B cell (primary cell): ENCODE measurements around the gene GALR1.

Source experiments
- EZH2 ChIP-seq: IDR thresholded peaks from 2 replicates; pipeline ENCODE4 v1.6.1; 2012; ENCODE audit warnings: borderline replicate concordance, low read depth, mild to moderate bottlenecking, moderate library complexity, low read length; ENCODE audit not compliant: insufficient read depth, poor library complexity, severe bottlenecking
- TF ChIP-seq, protein P1 (sequence below): fragments of 200-600 bp; IDR thresholded peaks from one replicate; pipeline ENCODE4 v1.8.0; 2022; ENCODE audit warnings: antibody characterized with exemption, mild to moderate bottlenecking

DNA sequence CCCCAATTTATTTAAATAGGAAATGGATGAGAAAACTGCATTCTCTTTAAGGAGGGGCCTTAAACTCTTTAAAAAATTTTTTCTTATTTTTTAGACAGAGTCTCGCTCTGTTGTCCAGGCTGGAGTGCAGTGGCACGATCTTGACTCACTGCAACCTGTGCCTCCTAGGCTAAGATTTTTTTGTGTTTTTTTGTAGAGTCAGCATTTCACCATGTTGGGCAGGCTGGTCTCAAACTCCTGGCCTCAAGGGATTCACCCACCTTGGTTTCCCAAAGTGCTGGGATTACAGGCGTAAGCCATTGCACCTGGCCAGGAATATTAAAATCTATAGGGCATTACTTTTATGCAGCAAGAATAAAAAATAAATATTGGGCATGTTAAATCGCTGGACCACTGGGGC is 56.0 kb downstream of the GALR1 start:
- TF ChIP-seq, protein P1, sequence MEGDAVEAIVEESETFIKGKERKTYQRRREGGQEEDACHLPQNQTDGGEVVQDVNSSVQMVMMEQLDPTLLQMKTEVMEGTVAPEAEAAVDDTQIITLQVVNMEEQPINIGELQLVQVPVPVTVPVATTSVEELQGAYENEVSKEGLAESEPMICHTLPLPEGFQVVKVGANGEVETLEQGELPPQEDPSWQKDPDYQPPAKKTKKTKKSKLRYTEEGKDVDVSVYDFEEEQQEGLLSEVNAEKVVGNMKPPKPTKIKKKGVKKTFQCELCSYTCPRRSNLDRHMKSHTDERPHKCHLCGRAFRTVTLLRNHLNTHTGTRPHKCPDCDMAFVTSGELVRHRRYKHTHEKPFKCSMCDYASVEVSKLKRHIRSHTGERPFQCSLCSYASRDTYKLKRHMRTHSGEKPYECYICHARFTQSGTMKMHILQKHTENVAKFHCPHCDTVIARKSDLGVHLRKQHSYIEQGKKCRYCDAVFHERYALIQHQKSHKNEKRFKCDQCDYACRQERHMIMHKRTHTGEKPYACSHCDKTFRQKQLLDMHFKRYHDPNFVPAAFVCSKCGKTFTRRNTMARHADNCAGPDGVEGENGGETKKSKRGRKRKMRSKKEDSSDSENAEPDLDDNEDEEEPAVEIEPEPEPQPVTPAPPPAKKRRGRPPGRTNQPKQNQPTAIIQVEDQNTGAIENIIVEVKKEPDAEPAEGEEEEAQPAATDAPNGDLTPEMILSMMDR: no peak
- no peak for TF ChIP-seq EZH2
